Tibial nerve (tissue), 3 donors: ENCODE results near the gene SH3GL3.

Source experiments
- POLR2A ChIP-seq, 2 donors: fragments of 450-650 bp; IDR thresholded peaks; one replicate each; pipeline ENCODE4 v1.6.1; 2017; ENCODE audit warnings: antibody characterized with exemption in 2 of 2, mild to moderate bottlenecking in 2 of 2, moderate library complexity in 2 of 2
- TF ChIP-seq, protein P1 (sequence below), 5 experiments: fragments of 200-600 bp in 3 of 5; fragments of 450-650 bp in 2 of 5; sonication (generic) in 3 of 5; IDR thresholded peaks; one replicate each; pipeline ENCODE4 v1.5.1; 2016 to 2019; ENCODE audit warnings: antibody characterized with exemption in 5 of 5, mild to moderate bottlenecking in 3 of 5, moderate library complexity in 2 of 5

DNA sequence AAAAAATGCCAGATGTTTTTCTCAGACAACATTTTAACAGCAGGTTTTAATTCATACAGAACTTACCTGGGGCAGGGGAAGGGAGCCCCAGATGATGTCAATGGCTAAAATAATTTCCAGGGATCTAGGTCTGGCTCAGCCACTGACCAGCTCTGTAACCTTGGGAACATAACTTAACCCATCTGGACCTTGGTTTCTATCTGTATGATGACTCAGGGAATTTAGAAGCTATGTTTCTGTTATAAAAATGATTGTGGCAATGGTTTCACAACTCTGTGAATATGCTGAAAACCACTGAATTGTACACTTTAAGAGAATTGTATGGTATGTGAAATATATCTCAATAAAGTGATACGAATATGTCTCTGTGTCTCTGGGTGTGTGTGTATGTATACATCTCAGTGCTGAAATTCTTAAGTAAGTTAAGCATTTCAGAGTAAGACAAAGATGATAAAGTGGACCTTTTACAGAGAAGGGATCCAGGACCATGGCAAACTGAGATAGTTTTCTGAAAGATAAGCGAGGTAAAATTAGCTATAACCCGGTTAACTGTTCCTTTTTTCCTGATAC, 2.9 kb downstream of the SH3GL3 start:
- TF ChIP-seq POLR2A (IDR thresholded peaks at IDR 0.05), result no peak
- TF ChIP-seq, protein P1, sequence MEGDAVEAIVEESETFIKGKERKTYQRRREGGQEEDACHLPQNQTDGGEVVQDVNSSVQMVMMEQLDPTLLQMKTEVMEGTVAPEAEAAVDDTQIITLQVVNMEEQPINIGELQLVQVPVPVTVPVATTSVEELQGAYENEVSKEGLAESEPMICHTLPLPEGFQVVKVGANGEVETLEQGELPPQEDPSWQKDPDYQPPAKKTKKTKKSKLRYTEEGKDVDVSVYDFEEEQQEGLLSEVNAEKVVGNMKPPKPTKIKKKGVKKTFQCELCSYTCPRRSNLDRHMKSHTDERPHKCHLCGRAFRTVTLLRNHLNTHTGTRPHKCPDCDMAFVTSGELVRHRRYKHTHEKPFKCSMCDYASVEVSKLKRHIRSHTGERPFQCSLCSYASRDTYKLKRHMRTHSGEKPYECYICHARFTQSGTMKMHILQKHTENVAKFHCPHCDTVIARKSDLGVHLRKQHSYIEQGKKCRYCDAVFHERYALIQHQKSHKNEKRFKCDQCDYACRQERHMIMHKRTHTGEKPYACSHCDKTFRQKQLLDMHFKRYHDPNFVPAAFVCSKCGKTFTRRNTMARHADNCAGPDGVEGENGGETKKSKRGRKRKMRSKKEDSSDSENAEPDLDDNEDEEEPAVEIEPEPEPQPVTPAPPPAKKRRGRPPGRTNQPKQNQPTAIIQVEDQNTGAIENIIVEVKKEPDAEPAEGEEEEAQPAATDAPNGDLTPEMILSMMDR (IDR thresholded peaks at IDR 0.05), result no peak
